ENCODE data around the gene MTFR1L.

The MTFR1L gene

GRCh38 chr1:25794325-25794724, 25.4 kb upstream of the MTFR1L start:
- TF ChIP-seq CTCF (IDR thresholded peaks at IDR 0.05) = no peak
- H3K4me3 Mint-ChIP-seq = no peak overlapping the region
- DNase-seq = no peak

GRCh38 chr1:25795211-25795610, 24.5 kb upstream of the MTFR1L start:
- Mint-ChIP-seq H3K27me3 (ENCODE audit: low read depth, poor library complexity) (peaks cover 38% of the 10 kb centered on the region), H3K4me3 (no peak overlapping the region), H3K4me1 (peaks cover 61% of the 10 kb centered on the region), H3K36me3 (ENCODE audit: low read depth) (no peaks in the 10 kb centered on the region), H3K27ac (peak overlapping the region; percentile 1), H3K9me3 (no peaks in the 10 kb centered on the region)
- no peak for TF ChIP-seq CTCF (IDR thresholded peaks at IDR 0.05)
- no peak for DNase-seq

More at GRCh38 chr1:25794325-25794724, 25.4 kb upstream of the MTFR1L start:
- Mint-ChIP-seq H3K4me1 (peaks cover 69% of the 10 kb centered on the region), H3K36me3 (ENCODE audit: low read depth) (no peaks in the 10 kb centered on the region), H3K27ac (no peak overlapping the region), H3K27me3 (ENCODE audit: low read depth, poor library complexity) (peaks cover 43% of the 10 kb centered on the region), H3K9me3 (no peaks in the 10 kb centered on the region)

GRCh38 chr1:25795946-25796810, 23.6 kb upstream of the MTFR1L start:
- Mint-ChIP-seq H3K9me3 (no peaks in the 10 kb centered on the region), H3K27me3 (ENCODE audit: low read depth, poor library complexity) (peaks cover 41% of the 10 kb centered on the region), H3K4me3 (no peak overlapping the region), H3K36me3 (ENCODE audit: low read depth) (no peaks in the 10 kb centered on the region), H3K27ac (no peak overlapping the region), H3K4me1 (peaks cover 63% of the 10 kb centered on the region)
- no peak for TF ChIP-seq CTCF (IDR thresholded peaks at IDR 0.05)
- DNase-seq = no peak

GRCh38 chr1:25796811-25797458, 22.8 kb upstream of the MTFR1L start:
- Mint-ChIP-seq H3K4me1 (peaks cover 56% of the 10 kb centered on the region), H3K27ac (no peak overlapping the region), H3K36me3 (ENCODE audit: low read depth) (no peaks in the 10 kb centered on the region), H3K4me3 (no peak overlapping the region), H3K9me3 (no peaks in the 10 kb centered on the region), H3K27me3 (ENCODE audit: low read depth, poor library complexity) (peaks cover 41% of the 10 kb centered on the region)
- TF ChIP-seq CTCF (IDR thresholded peaks at IDR 0.05) = peak; percentile 85
- peak; percentile 92 for DNase-seq

GRCh38 chr1:25797939-25798338, 21.8 kb upstream of the MTFR1L start:
- Mint-ChIP-seq H3K36me3 (ENCODE audit: low read depth) (no peaks in the 10 kb centered on the region), H3K4me1 (peaks cover 62% of the 10 kb centered on the region), H3K9me3 (no peaks in the 10 kb centered on the region), H3K27me3 (ENCODE audit: low read depth, poor library complexity) (peaks cover 38% of the 10 kb centered on the region), H3K4me3 (no peak overlapping the region), H3K27ac (no peak overlapping the region)
- DNase-seq = peak; percentile 52
- TF ChIP-seq CTCF (IDR thresholded peaks at IDR 0.05) = peak; percentile 44
